BLaER1 treated with 17β-estradiol and CSF1 and Interleukin-3, amounts not matched to agents 10 nM and 100 nM (cell line): ENCODE results near the gene HGS.
"Not testable (repeated sequence)": the region's sequence is repeated elsewhere in the genome, so short reads cannot be mapped to it uniquely, and the experiment has no call there.

ENCODE experiments used
- H3K27ac ChIP-seq, 11 experiments: shearing (Covaris generic); formaldehyde crosslinking; 2 replicates each; pipeline ENCODE4 v1.8.1; 2022
- H3K27me3 ChIP-seq, 11 experiments: shearing (Covaris generic); formaldehyde crosslinking; 2 replicates each; pipeline ENCODE4 v1.8.1; 2022
- H3K36me3 ChIP-seq, 11 experiments: shearing (Covaris generic); formaldehyde crosslinking; 2 replicates each; pipeline ENCODE4 v1.8.1; 2022
- H3K4me1 ChIP-seq, 10 experiments: shearing (Covaris generic); formaldehyde crosslinking; 2 replicates each; pipeline ENCODE4 v1.8.1; 2022
- H3K4me2 ChIP-seq, 11 experiments: shearing (Covaris generic); formaldehyde crosslinking; 2 replicates each; pipeline ENCODE4 v1.8.1; 2022
- H3K4me3 ChIP-seq, 10 experiments: shearing (Covaris generic); formaldehyde crosslinking; 2 replicates each; pipeline ENCODE4 v1.8.1; 2022
- H3K9ac ChIP-seq, 11 experiments: shearing (Covaris generic); formaldehyde crosslinking; 2 replicates each; pipeline ENCODE4 v1.8.1; 2022
- H3K9me3 ChIP-seq, 11 experiments: shearing (Covaris generic); formaldehyde crosslinking; replicated peaks in 1 of 11; 2 replicates each; pipeline ENCODE4 v1.8.1; 2022
- H4K20me1 ChIP-seq, 11 experiments: shearing (Covaris generic); formaldehyde crosslinking; 2 replicates each; pipeline ENCODE4 v1.8.1; 2022
- Cebpa-rat ChIP-seq, 11 experiments: shearing (Covaris generic); IDR thresholded peaks; 2 replicates each; pipeline ENCODE4 v1.8.1; 2022

The HGS gene

GRCh38 chr17:81673561-81674258 is 10.1 kb upstream of the HGS start:
- no peaks in the 10 kb centered on the region for H3K27me3 ChIP-seq
- H3K4me3 ChIP-seq: no peak overlapping the region
- H4K20me1 ChIP-seq: peaks cover 0 to 90% (median 63%) of the 10 kb centered on the region in 11 experiments; a peak in 17 of 22 replicates
- H3K36me3 ChIP-seq: peaks cover 62 to 72% (median 67%) of the 10 kb centered on the region in 11 experiments
- peak overlapping the region in 10 of 11 experiments; percentile 2 to 77 (median 45); a peak in 12 of 22 replicates for H3K9ac ChIP-seq
- peak overlapping the region in 3 of 11 experiments; percentile 35 to 64 (median 40); a peak in 3 of 22 replicates for H3K27ac ChIP-seq
- TF ChIP-seq Cebpa-rat (IDR thresholded peaks at IDR 0.05): no peak
- peak overlapping the region in 6 of 11 experiments; percentile 38 to 97 (median 79); a peak in 13 of 22 replicates for H3K4me2 ChIP-seq
- H3K4me1 ChIP-seq: peaks cover 15 to 73% (median 62%) of the 10 kb centered on the region in 10 experiments
- no peaks in the 10 kb centered on the region for H3K9me3 ChIP-seq

DNA sequence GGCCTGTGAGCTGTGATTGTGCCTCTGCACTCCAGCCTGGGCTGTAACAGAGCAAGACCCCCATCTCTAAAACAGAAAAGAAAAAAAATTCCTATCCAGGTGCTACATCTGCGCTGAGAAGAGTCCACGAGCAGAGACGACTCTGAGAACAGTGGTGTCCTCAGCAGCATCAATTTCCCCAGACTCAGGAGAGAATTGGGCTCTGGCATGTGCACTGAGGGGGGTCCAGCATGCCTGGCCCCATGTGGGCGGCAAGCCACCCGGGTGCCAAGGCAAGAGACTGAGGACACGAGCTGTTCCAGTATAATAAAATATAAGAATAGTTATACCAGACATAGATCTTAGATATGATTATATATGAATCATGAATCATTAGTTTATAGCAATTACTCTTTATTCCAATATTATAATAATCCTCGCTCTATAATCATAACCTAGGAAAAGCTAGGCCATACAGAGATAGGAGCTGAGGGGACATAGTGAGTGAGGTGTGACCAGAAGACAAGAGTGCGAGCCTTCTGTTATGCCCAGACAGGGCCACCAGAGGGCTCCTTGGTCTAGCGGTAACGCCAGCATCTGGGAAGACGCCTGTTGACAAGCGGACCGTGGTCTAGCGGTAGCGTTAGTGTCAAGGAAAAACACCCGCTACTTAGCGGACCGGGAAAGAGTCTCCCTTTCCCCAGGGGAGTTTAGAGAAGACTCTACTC is 8.1 kb upstream of the HGS start:
- peak overlapping the region in 8 of 11 experiments; percentile 10 to 66 (median 36); a peak in 9 of 22 replicates for H3K27ac ChIP-seq
- H3K9ac ChIP-seq: peak overlapping the region in 8 of 11 experiments; percentile 31 to 77 (median 58); a peak in 16 of 22 replicates
- H3K4me1 ChIP-seq: peaks cover 9 to 81% (median 59%) of the 10 kb centered on the region in 10 experiments
- peaks cover 0 to 92% (median 59%) of the 10 kb centered on the region in 11 experiments; a peak in 17 of 22 replicates for H4K20me1 ChIP-seq
- not testable (repeated sequence) for H3K27me3 ChIP-seq, H3K9me3 ChIP-seq
- H3K36me3 ChIP-seq: peaks cover 47 to 69% (median 58%) of the 10 kb centered on the region in 11 experiments
- H3K4me2 ChIP-seq: peak overlapping the region; percentile 54 to 97 (median 67)
- peak overlapping the region in 3 of 10 experiments; percentile 33 to 51 (median 39); a peak in 5 of 20 replicates for H3K4me3 ChIP-seq

DNA sequence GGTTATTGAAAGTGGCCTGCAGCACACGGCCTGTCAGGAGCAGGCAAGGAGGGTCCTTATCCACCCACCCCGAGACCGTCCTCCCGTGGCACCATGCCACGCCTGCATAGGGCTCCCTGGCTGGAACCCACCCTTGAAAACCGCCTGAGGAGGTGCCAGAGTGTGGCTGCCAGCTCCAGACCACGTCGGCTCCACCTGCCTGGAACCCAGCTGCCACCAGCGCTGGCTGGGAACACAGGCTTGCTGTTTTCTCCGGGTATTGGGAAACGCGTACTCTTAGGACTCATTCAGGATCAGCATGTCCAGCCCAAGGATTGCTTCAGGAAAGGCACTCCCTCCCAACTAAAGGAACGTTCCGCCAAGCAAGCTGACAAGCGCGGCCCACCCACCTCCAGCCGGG is 6.9 kb upstream of the HGS start:
- TF ChIP-seq Cebpa-rat (IDR thresholded peaks at IDR 0.05): no peak
- H3K9ac ChIP-seq: peak overlapping the region in 9 of 11 experiments; percentile 20 to 77 (median 35); a peak in 12 of 22 replicates

DNA sequence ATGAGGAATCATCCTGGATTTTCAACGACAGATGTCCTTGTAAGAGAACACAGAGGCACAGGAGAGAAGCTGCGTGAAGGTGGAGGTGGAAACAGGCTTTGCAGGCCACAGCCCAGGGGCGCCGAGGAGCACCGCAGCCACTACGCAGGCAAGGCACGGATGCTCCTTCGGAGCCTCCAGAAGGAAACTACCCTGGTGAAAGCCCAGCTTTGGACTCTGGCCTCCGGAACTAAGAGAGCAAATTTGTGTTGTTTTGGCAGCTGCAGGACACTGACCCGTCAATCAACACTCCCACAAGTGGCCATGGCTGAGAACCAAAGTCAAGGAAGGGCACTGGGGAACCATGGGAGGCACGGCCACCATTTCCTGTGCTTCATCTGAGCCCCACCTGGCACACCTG is 3.7 kb upstream of the HGS start:
- no peaks in the 10 kb centered on the region for H3K27me3 ChIP-seq
- H3K4me1 ChIP-seq: peaks cover 32 to 80% (median 64%) of the 10 kb centered on the region in 10 experiments
- peaks cover 2 to 42% (median 21%) of the 10 kb centered on the region in 11 experiments; a peak in 18 of 22 replicates for H3K36me3 ChIP-seq
- no peaks in the 10 kb centered on the region for H3K9me3 ChIP-seq
- H3K4me2 ChIP-seq: peak overlapping the region in 5 of 11 experiments; percentile 86 to 99 (median 91); a peak in 9 of 22 replicates
- peaks cover 8 to 82% (median 49%) of the 10 kb centered on the region in 11 experiments; a peak in 21 of 22 replicates for H4K20me1 ChIP-seq
- H3K4me3 ChIP-seq: no peak overlapping the region
- no peak for TF ChIP-seq Cebpa-rat (IDR thresholded peaks at IDR 0.05)
- H3K9ac ChIP-seq: peak overlapping the region in 4 of 11 experiments; percentile 3 to 47 (median 22); a peak in 2 of 22 replicates
- H3K27ac ChIP-seq: peak overlapping the region in 2 of 11 experiments; percentile 22 to 95; a peak in 2 of 22 replicates

More for the DNA sequence above, 6.9 kb upstream of the HGS start:
- no peaks in the 10 kb centered on the region for H3K27me3 ChIP-seq
- peaks cover 15 to 93% (median 70%) of the 10 kb centered on the region in 10 experiments for H3K4me1 ChIP-seq
- H3K27ac ChIP-seq: peak overlapping the region in 8 of 11 experiments; percentile 4 to 67 (median 44); a peak in 9 of 22 replicates
- peak overlapping the region; percentile 54 to 97 (median 67); a peak in 21 of 22 replicates for H3K4me2 ChIP-seq
- H4K20me1 ChIP-seq: peaks cover 0 to 92% (median 60%) of the 10 kb centered on the region in 11 experiments; a peak in 17 of 22 replicates
- H3K9me3 ChIP-seq: no peaks in the 10 kb centered on the region
- H3K36me3 ChIP-seq: peaks cover 35 to 69% (median 54%) of the 10 kb centered on the region in 11 experiments
- H3K4me3 ChIP-seq: no peak overlapping the region

- H3K27ac ChIP-seq: peak overlapping the region in 7 of 11 experiments; percentile 21 to 95 (median 92); a peak in 11 of 22 replicates
- peaks cover 35 to 79% (median 59%) of the 10 kb centered on the region in 10 experiments for H3K4me1 ChIP-seq
- no peaks in the 10 kb centered on the region for H3K27me3 ChIP-seq
- no peak for TF ChIP-seq Cebpa-rat (IDR thresholded peaks at IDR 0.05)
- peak overlapping the region in 8 of 10 experiments; percentile 92 to 100 (median 98); a peak in 14 of 20 replicates for H3K4me3 ChIP-seq
- peaks cover 15 to 52% (median 34%) of the 10 kb centered on the region in 11 experiments for H3K36me3 ChIP-seq
- H3K9me3 ChIP-seq: no peaks in the 10 kb centered on the region
- peak overlapping the region; percentile 86 to 99 (median 92) for H3K4me2 ChIP-seq
- peak overlapping the region; percentile 91 to 98 (median 97); a peak in 20 of 22 replicates for H3K9ac ChIP-seq
- H4K20me1 ChIP-seq: peaks cover 23 to 87% (median 58%) of the 10 kb centered on the region in 11 experiments; a peak in 21 of 22 replicates
Observed at GRCh38 chr17:81681672-81682071, 2.1 kb upstream of the HGS start.

DNA sequence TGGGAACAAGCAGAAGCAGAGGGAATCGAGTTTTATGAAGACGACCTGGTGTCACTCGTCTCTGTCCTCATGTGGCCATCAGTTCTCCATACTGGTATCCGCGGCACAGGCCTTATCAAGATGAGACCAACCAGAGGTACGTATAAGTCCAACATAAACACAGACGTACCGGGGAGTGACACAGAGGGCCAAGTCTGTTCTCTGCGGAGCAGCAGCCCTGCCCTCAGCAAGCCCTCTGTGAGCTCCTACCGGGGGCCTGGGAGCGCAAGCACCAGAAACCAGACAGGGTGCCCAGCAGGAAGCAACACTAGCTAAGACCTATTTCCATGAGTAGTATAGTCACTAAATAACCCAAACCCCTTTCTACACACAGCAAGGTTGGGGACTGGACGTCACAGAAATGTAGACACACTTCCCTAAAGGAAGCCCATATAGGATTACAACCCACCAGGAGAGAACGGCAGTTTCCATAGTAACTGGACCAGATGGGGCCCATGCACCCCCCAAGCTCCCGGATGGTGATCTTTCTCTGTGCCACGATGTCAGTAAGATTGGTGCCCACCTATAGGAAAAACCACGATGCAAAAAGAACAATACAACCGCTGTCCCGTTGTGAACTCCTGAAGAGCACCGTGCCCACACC is 1.1 kb upstream of the HGS start:
- no peaks in the 10 kb centered on the region for H3K27me3 ChIP-seq
- H3K36me3 ChIP-seq: peaks cover 25 to 62% (median 44%) of the 10 kb centered on the region in 11 experiments
- H3K4me1 ChIP-seq: peaks cover 33 to 69% (median 50%) of the 10 kb centered on the region in 10 experiments
- no peaks in the 10 kb centered on the region for H3K9me3 ChIP-seq
- H3K4me3 ChIP-seq: peak overlapping the region; percentile 92 to 100 (median 98)
- peak overlapping the region; percentile 86 to 99 (median 92) for H3K4me2 ChIP-seq
- H3K27ac ChIP-seq: peak overlapping the region; percentile 70 to 98 (median 92)
- peaks cover 33 to 87% (median 67%) of the 10 kb centered on the region in 11 experiments; a peak in 21 of 22 replicates for H4K20me1 ChIP-seq
- TF ChIP-seq Cebpa-rat (IDR thresholded peaks at IDR 0.05): no peak
- peak overlapping the region; percentile 91 to 98 (median 97) for H3K9ac ChIP-seq

- Histone ChIP-seq H3K4me1 (peaks cover 33 to 65% (median 50%) of the 10 kb centered on the region in 10 experiments), H4K20me1 (peaks cover 38 to 89% (median 72%) of the 10 kb centered on the region in 11 experiments; a peak in 21 of 22 replicates), H3K27me3 (no peaks in the 10 kb centered on the region), H3K4me2 (peak overlapping the region; percentile 86 to 99 (median 92)), H3K36me3 (peaks cover 30 to 67% (median 50%) of the 10 kb centered on the region in 11 experiments), H3K4me3 (peak overlapping the region; percentile 92 to 100 (median 98)), H3K27ac (peak overlapping the region; percentile 70 to 98 (median 92)), H3K9ac (peak overlapping the region; percentile 91 to 98 (median 97)), H3K9me3 (no peaks in the 10 kb centered on the region)
- no peak for TF ChIP-seq Cebpa-rat (IDR thresholded peaks at IDR 0.05)
Observed at GRCh38 chr17:81683208-81683583, 615 bp upstream of the HGS start.

GRCh38 chr17:81684442-81684911 is 666 bp downstream of the HGS start:
- no peak for TF ChIP-seq Cebpa-rat (IDR thresholded peaks at IDR 0.05)
- peaks cover 51 to 92% (median 85%) of the 10 kb centered on the region in 11 experiments; a peak in 21 of 22 replicates for H4K20me1 ChIP-seq
- H3K4me2 ChIP-seq: peak overlapping the region; percentile 93 to 100 (median 98)
- H3K4me3 ChIP-seq: peak overlapping the region; percentile 92 to 100 (median 98)
- H3K9me3 ChIP-seq: no peaks in the 10 kb centered on the region
- H3K27ac ChIP-seq: peak overlapping the region; percentile 91 to 98 (median 94)
- H3K4me1 ChIP-seq: peaks cover 33 to 57% (median 48%) of the 10 kb centered on the region in 10 experiments
- H3K36me3 ChIP-seq: peaks cover 43 to 72% (median 61%) of the 10 kb centered on the region in 11 experiments
- H3K27me3 ChIP-seq: no peaks in the 10 kb centered on the region
- peak overlapping the region; percentile 94 to 98 (median 97) for H3K9ac ChIP-seq
